B cell (primary cell): ENCODE results near the gene AGTR1. TPM values are rescaled to one million over a fixed set of nuclear protein-coding genes. Genes with fewer than 3 reads are reported as not detected.

Source experiments
- ATAC-seq: fragments of 200-7000 bp; cut with Tn5 transposase; one replicate; pipeline ENCODE4 v1.10.0; 2021; ENCODE audit warnings: low read depth, mild to moderate bottlenecking, moderate number of reproducible peaks, moderate library complexity
- CTCF ChIA-PET: fragments of 350-600 bp; sonication (Branson Sonifier 250); formaldehyde crosslinking; loops from one replicate; lab custom pipeline; 2021; ENCODE audit warnings: antibody characterized with exemption, inconsistent platforms; lab: Charles Lee
- POLR2A ChIA-PET: fragments of 350-600 bp; sonication (Branson Sonifier 250); formaldehyde crosslinking; loops from one replicate; lab custom pipeline; 2021; ENCODE audit warnings: antibody characterized with exemption; lab: Charles Lee
- DNase-seq: peaks from one replicate; pipeline ENCODE4 v3.0.0; 2013
- H2AFZ ChIP-seq: 2 replicates; pipeline ENCODE4 v1.6.1; 2012; ENCODE audit warnings: mild to moderate bottlenecking, low read depth, low read length; ENCODE audit not compliant: insufficient read depth, poor library complexity, severe bottlenecking
- H3K27ac ChIP-seq, 2 donors: 1 replicate in 1 of 2; 2 replicates in 1 of 2; pipeline ENCODE4 v1.5.1; 2012 to 2013; ENCODE audit warnings: low read length in 2 of 2, mild to moderate bottlenecking in 2 of 2, moderate library complexity in 1 of 2
- H3K27me3 ChIP-seq, 4 experiments: fragments of 200-600 bp in 1 of 4; sonication (generic) in 1 of 4; replicated peaks in 1 of 4; 1 replicate in 2 of 4; 2 replicates in 2 of 4; pipeline versions ENCODE4 v1.6.1 to v1.7.0; 2013 to 2016; ENCODE audit warnings: low read length in 3 of 4, mild to moderate bottlenecking in 2 of 4, mixed read lengths in 1 of 4, moderate library complexity in 1 of 4; ENCODE audit not compliant: insufficient read depth in 4 of 4, control insufficient read depth in 3 of 4; ENCODE audit errors: control extremely low read depth in 1 of 4
- H3K36me3 ChIP-seq, 2 experiments: replicated peaks in 1 of 2; 1 replicate in 1 of 2; 2 replicates in 1 of 2; pipeline versions ENCODE4 v1.6.1 to v1.7.1; 2013; ENCODE audit warnings: low read length in 1 of 2; ENCODE audit not compliant: insufficient read depth in 2 of 2, control insufficient read depth in 1 of 2; ENCODE audit errors: control extremely low read depth in 1 of 2, extremely low read depth in 1 of 2
- H3K4me1 ChIP-seq, 2 donors: fragments of 200-600 bp in 1 of 2; sonication (generic) in 1 of 2; 1 replicate in 1 of 2; 2 replicates in 1 of 2; pipeline versions ENCODE4 v1.5.1 to v1.6.1; 2013 to 2017; ENCODE audit warnings: low read length in 2 of 2; ENCODE audit not compliant: control insufficient read depth in 2 of 2, insufficient read depth in 2 of 2
- H3K4me2 ChIP-seq: replicated peaks from 2 replicates; pipeline ENCODE3; 2012; ENCODE audit warnings: mild to moderate bottlenecking, low read depth, low read length; ENCODE audit not compliant: poor library complexity, severe bottlenecking
- H3K4me3 ChIP-seq, 5 experiments: fragments of 200-600 bp in 1 of 5; sonication (generic) in 1 of 5; 1 replicate in 3 of 5; 2 replicates in 2 of 5; pipeline versions ENCODE4 v1.5.1 to v1.7.0; 2011 to 2016; ENCODE audit warnings: low read length in 4 of 5, mild to moderate bottlenecking in 4 of 5, low read depth in 2 of 5, control low read depth in 1 of 5, moderate library complexity in 1 of 5; ENCODE audit not compliant: insufficient read depth in 1 of 5; ENCODE audit errors: control extremely low read depth in 1 of 5, extremely low read depth in 1 of 5
- H3K79me2 ChIP-seq: fragments of 200-600 bp; sonication (generic); one replicate; pipeline ENCODE4 v1.6.0; 2016; ENCODE audit warnings: low read length; ENCODE audit not compliant: control insufficient read depth, insufficient read depth
- H3K9ac ChIP-seq: fragments of 200-600 bp; sonication (generic); 2 replicates; pipeline ENCODE4 v1.6.1; 2017; ENCODE audit warnings: mild to moderate bottlenecking, low read length, moderate library complexity
- H3K9me3 ChIP-seq, 3 donors: one replicate each; pipeline versions ENCODE4 v1.6.1 to v1.7.1; 2013; ENCODE audit warnings: low read length in 2 of 3; ENCODE audit not compliant: control insufficient read depth in 2 of 3, insufficient read depth in 1 of 3; ENCODE audit errors: control extremely low read depth in 1 of 3
- H4K20me1 ChIP-seq: 2 replicates; pipeline ENCODE4 v1.6.0; 2012; ENCODE audit warnings: mild to moderate bottlenecking, low read length; ENCODE audit not compliant: insufficient read depth, control insufficient read depth, poor library complexity, severe bottlenecking
- H3K27ac Mint-ChIP-seq: one replicate; pipeline ENCODE4 v1.8.0; 2021; ENCODE audit warnings: mixed read lengths
- H3K27me3 Mint-ChIP-seq: one replicate; pipeline ENCODE4 v1.8.0; 2021; ENCODE audit warnings: mixed read lengths
- H3K4me1 Mint-ChIP-seq: one replicate; pipeline ENCODE4 v1.8.0; 2021; ENCODE audit warnings: mixed read lengths
- H3K4me3 Mint-ChIP-seq: one replicate; pipeline ENCODE4 v1.8.0; 2021; ENCODE audit warnings: mixed read lengths
- H3K9me3 Mint-ChIP-seq: one replicate; pipeline ENCODE4 v1.8.0; 2022; ENCODE audit warnings: mixed read lengths; ENCODE audit not compliant: insufficient read depth
- EZH2 ChIP-seq: IDR thresholded peaks from 2 replicates; pipeline ENCODE4 v1.6.1; 2012; ENCODE audit warnings: borderline replicate concordance, low read depth, mild to moderate bottlenecking, moderate library complexity, low read length; ENCODE audit not compliant: insufficient read depth, poor library complexity, severe bottlenecking
- WGBS: methylation state at CpG from one replicate; pipeline ENCODE4 v1.1.5; 2013; ENCODE audit warnings: missing lambda C conversion rate; ENCODE audit not compliant: insufficient coverage; 5-methylcytosine and 5-hydroxymethylcytosine counted together
- intact Hi-C: fragments of 100-400 bp; cut with micrococcal nuclease; formaldehyde crosslinking; loops from one replicate; pipeline ENCODE4 v1.10.0; 2022
- polyA plus RNA-seq: library from polyadenylated mRNA; depleted of rRNA; stranded (reverse); fragments of >200 nt; gene quantifications from 2 replicates; pipeline ENCODE4 v1.2.3, GENCODE V29; 2012
- total RNA-seq, 2 donors: library from RNA; stranded (reverse); fragments of 120-200 nt in 1 of 2; gene quantifications; 1 replicate in 1 of 2; 2 replicates in 1 of 2; pipeline versions ENCODE4 v1.2.3 to v1.2.4, GENCODE V29; 2013 to 2022
- TF ChIP-seq, protein P1 (sequence below): fragments of 200-600 bp; IDR thresholded peaks from one replicate; pipeline ENCODE4 v1.8.0; 2022; ENCODE audit warnings: antibody characterized with exemption, mild to moderate bottlenecking

The AGTR1 gene
- total and polyA plus RNA-seq, 2 donors (not counting 1 experiment from before 2014, with no cell fraction given): not detected

DNA sequence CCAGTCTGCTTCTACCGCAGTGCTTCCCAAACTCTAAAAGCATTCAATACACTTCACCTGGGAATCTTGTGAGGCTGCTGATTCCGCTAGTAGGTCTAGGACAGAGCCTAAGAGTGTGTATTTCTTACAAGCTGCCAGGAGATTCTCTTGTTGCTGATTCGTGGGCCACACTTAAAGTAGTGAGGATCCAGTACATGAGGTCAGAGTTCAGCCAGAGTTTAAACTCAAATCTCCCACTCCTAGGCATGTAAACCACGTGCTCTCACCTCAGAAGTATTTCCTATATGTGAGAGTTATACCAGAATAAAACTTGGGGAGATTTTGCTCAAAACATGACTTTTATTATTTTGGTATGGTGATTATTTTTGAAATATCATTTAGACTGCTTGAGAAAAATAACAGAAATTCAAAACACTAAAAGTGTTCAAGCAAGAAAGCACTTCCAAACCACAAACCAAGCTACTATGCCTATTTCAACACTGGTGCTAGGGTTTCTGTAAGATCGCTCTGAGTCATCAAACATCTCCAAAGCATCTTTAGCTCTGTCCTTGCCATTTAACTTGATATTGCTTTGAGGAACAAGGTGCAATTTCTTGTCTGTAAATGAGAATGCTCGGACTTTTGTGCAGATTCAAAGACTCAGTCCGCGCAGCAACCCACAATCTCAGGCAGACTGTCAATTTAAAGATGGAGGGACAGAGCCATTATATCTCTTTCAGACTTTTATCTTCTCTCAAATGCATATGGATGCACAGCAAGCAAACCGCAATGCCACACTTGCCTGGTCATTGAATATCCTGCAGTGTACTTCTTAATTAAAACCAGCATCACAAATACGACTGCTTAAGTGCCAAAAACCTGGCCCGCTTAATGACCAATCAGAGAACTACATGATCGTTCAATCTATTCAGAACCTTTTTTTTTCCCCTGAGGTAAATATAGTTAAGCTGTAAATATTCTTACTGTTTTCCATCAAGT lies 59.8 kb downstream of the AGTR1 start:
- H3K9me3 Mint-ChIP-seq: no peaks in the 10 kb centered on the region
- H3K27me3 Mint-ChIP-seq: peaks cover 4% of the 10 kb centered on the region
- no peak overlapping the region for H3K4me3 ChIP-seq
- no peak overlapping the region for H2AFZ ChIP-seq
- no peaks in the 10 kb centered on the region for H3K36me3 ChIP-seq
- intact Hi-C loops: no loop called here
- ATAC-seq (no peak), DNase-seq (no peak)
- no peak overlapping the region for H3K4me2 ChIP-seq
- no peak overlapping the region for H3K27ac ChIP-seq
- no peaks in the 10 kb centered on the region for H3K4me1 Mint-ChIP-seq
- CTCF ChIA-PET: no interaction called here
- no peak overlapping the region for H3K27ac Mint-ChIP-seq
- POLR2A ChIA-PET: no interaction called here
- no peaks in the 10 kb centered on the region for H4K20me1 ChIP-seq
- 86% methylated on average over 3 of the region's 12 CpGs for WGBS
- no peak overlapping the region for H3K4me3 Mint-ChIP-seq
- H3K9ac ChIP-seq: no peak overlapping the region
- H3K79me2 ChIP-seq: no peaks in the 10 kb centered on the region
- no peaks in the 10 kb centered on the region for H3K4me1 ChIP-seq
- no peak for TF ChIP-seq EZH2
- TF ChIP-seq, protein P1, sequence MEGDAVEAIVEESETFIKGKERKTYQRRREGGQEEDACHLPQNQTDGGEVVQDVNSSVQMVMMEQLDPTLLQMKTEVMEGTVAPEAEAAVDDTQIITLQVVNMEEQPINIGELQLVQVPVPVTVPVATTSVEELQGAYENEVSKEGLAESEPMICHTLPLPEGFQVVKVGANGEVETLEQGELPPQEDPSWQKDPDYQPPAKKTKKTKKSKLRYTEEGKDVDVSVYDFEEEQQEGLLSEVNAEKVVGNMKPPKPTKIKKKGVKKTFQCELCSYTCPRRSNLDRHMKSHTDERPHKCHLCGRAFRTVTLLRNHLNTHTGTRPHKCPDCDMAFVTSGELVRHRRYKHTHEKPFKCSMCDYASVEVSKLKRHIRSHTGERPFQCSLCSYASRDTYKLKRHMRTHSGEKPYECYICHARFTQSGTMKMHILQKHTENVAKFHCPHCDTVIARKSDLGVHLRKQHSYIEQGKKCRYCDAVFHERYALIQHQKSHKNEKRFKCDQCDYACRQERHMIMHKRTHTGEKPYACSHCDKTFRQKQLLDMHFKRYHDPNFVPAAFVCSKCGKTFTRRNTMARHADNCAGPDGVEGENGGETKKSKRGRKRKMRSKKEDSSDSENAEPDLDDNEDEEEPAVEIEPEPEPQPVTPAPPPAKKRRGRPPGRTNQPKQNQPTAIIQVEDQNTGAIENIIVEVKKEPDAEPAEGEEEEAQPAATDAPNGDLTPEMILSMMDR: no peak
- no peaks in the 10 kb centered on the region for H3K27me3 ChIP-seq
- no peaks in the 10 kb centered on the region for H3K9me3 ChIP-seq

DNA sequence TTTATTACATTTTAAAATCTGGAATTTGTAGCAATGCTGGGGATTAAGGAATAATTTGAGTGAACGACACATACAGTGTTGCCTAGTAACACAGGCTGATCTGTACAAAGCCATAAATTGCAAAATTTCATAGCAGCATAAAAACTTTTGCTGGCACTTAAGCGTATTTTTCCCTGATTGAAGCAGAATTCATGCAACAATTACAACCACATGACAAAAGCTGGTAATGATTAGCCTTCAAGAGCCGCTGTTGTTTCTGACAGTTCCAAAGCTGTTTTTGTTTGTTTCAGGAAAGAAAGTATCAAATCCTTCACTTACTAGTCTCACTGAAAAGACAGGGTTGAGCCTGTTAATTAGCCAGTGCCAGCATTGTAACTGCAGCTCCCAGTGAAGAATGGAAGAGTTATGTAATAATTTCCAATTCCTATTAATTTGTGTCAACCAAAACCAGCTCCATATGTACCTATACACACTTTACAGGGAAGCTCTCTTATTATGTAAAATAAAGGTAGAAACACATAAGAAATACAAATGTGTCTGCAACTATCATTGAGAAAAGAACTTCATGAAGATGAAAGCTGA lies 60.7 kb downstream of the AGTR1 start:
- ChIA-PET POLR2A (no interaction called here), CTCF (interaction anchor here (1.2 kb wide), 1 partner anchor 39 kb away, joined by 3 read pairs; no protein-coding TSS in a partner anchor)
- H3K4me3 ChIP-seq: no peak overlapping the region
- DNase-seq: no peak
- intact Hi-C loops: no loop called here
- TF ChIP-seq, protein P1: no peak
- no peak for TF ChIP-seq EZH2
- no peaks in the 10 kb centered on the region for H3K9me3 ChIP-seq
- peaks cover 4% of the 10 kb centered on the region for H3K27me3 Mint-ChIP-seq
- H3K27me3 ChIP-seq: no peaks in the 10 kb centered on the region
- H3K4me1 ChIP-seq: no peaks in the 10 kb centered on the region
- no peak overlapping the region for H3K27ac Mint-ChIP-seq
- ATAC-seq: no peak
- 86% methylated on average over 1 of the region's 3 CpGs for WGBS
- H3K79me2 ChIP-seq: no peaks in the 10 kb centered on the region
- no peak overlapping the region for H3K27ac ChIP-seq
- no peak overlapping the region for H2AFZ ChIP-seq
- no peak overlapping the region for H3K4me3 Mint-ChIP-seq
- no peaks in the 10 kb centered on the region for H3K4me1 Mint-ChIP-seq
- H4K20me1 ChIP-seq: no peaks in the 10 kb centered on the region
- H3K9ac ChIP-seq: no peak overlapping the region
- no peak overlapping the region for H3K4me2 ChIP-seq
- H3K36me3 ChIP-seq: no peaks in the 10 kb centered on the region
- H3K9me3 Mint-ChIP-seq: no peaks in the 10 kb centered on the region
